GM12878 (cell line): ENCODE results near the gene ASS1. TPM values are rescaled to one million over a fixed set of nuclear protein-coding genes. Genes with fewer than 3 reads are reported as not detected.

Source experiments
- ATAC-seq: fragments of 200-7000 bp; cut with Tn5 transposase; 3 replicates; pipeline ENCODE4 v1.9.1; 2020; ENCODE audit warnings: mild to moderate bottlenecking, moderate library complexity
- BruUV-seq: library from RNA; stranded (reverse); fragments of 400-500 nt; replicated peaks from 2 replicates; lab custom pipeline; 2021; lab: Mats Ljungman, UMichigan
- CTCF ChIA-PET: fragments of 300-600 bp; sonication (Branson Sonifier 250); formaldehyde crosslinking; extraction: SDS; loops from one replicate; lab custom pipeline; 2021; ENCODE audit warnings: inconsistent platforms; lab: Yijun Ruan, JAX
- POLR2A ChIA-PET: fragments of 350-600 bp; formaldehyde crosslinking; extraction: SDS; loops from one replicate; lab custom pipeline; 2021; ENCODE audit warnings: inconsistent platforms; lab: Charles Lee
- RAD21 ChIA-PET: fragments of 300-600 bp; sonication (Branson Sonifier 250); formaldehyde crosslinking; loops from one replicate; lab custom pipeline; 2023; ENCODE audit warnings: antibody characterized with exemption; ENCODE audit not compliant: unreplicated experiment; lab: Charles Lee
- SMC1A ChIA-PET: fragments of 300-600 bp; sonication (Branson Sonifier 250); formaldehyde crosslinking; loops from one replicate; lab custom pipeline; 2023; ENCODE audit not compliant: unreplicated experiment, uncharacterized antibody; lab: Charles Lee
- DNase-seq: peaks from one replicate; pipeline ENCODE4 v3.0.0-alpha.2; 2011; ENCODE audit warnings: low read depth, low spot score
- FAIRE-seq: peaks from 3 replicates; lab custom pipeline; 2011; peaks lifted over from hg19 to GRCh38; lab: Jason Lieb, UNC
- H2AFZ ChIP-seq: 2 replicates; pipeline ENCODE4 v1.6.0; 2011; ENCODE audit warnings: low read depth, low read length, control low read depth; ENCODE audit not compliant: control insufficient read depth
- H3K27ac ChIP-seq: 2 replicates; pipeline ENCODE4 v1.5.1; 2011; ENCODE audit warnings: control low read depth; ENCODE audit not compliant: control insufficient read depth, insufficient read depth
- H3K27me3 ChIP-seq, 2 experiments: replicated peaks in 1 of 2; 2 replicates each; pipeline versions ENCODE4 v1.6.0 to v1.6.1; 2011; ENCODE audit warnings: low read length in 1 of 2; ENCODE audit not compliant: control insufficient read depth in 2 of 2, insufficient read depth in 2 of 2
- H3K36me3 ChIP-seq, 2 experiments: 2 replicates each; pipeline ENCODE4 v1.5.1; 2011; ENCODE audit warnings: low read length in 1 of 2; ENCODE audit not compliant: control insufficient read depth in 2 of 2, insufficient read depth in 2 of 2
- H3K4me1 ChIP-seq: 2 replicates; pipeline ENCODE4 v1.6.1; 2011; ENCODE audit warnings: mild to moderate bottlenecking, low read length, moderate library complexity, mixed read lengths; ENCODE audit not compliant: control insufficient read depth, insufficient read depth
- H3K4me2 ChIP-seq: 2 replicates; pipeline ENCODE4 v1.6.0; 2011; ENCODE audit warnings: control low read depth; ENCODE audit not compliant: control insufficient read depth, insufficient read depth
- H3K4me3 ChIP-seq: fragments of 200-600 bp; sonication (generic); 2 replicates; pipeline ENCODE4 v1.5.1; 2016
- H3K79me2 ChIP-seq: 2 replicates; pipeline ENCODE4 v1.6.0; 2011; ENCODE audit warnings: low read length; ENCODE audit not compliant: control insufficient read depth, insufficient read depth
- H3K9ac ChIP-seq: 2 replicates; pipeline ENCODE4 v1.8.0; 2011; ENCODE audit warnings: low read length, control low read depth, mixed read lengths; ENCODE audit not compliant: control insufficient read depth, insufficient read depth
- H3K9me3 ChIP-seq: replicated peaks from 3 replicates; pipeline ENCODE4 v1.5.1; 2011; ENCODE audit warnings: mild to moderate bottlenecking, low read length; ENCODE audit not compliant: control insufficient read depth, insufficient read depth
- H4K20me1 ChIP-seq: 2 replicates; pipeline ENCODE4 v1.6.0; 2011; ENCODE audit not compliant: control insufficient read depth, insufficient read depth
- ASH2L ChIP-seq: fragments of 300-600, 200-600 bp; sonication (generic); IDR thresholded peaks from 2 replicates; pipeline ENCODE4 v1.6.1; 2017; ENCODE audit warnings: low read depth, mild to moderate bottlenecking, borderline replicate concordance
- CHD1 ChIP-seq: IDR thresholded peaks from 2 replicates; pipeline ENCODE4 v1.6.1; 2012; ENCODE audit warnings: low read depth, low read length, improper control_type of control experiment
- CREB1 ChIP-seq: IDR thresholded peaks from 2 replicates; pipeline ENCODE4 v1.6.1; 2012; ENCODE audit warnings: low read depth, mild to moderate bottlenecking, inconsistent platforms
- MEF2B ChIP-seq: fragments of 450-650 bp; IDR thresholded peaks from 2 replicates; pipeline ENCODE4 v1.6.1; 2018; ENCODE audit warnings: mild to moderate bottlenecking, moderate library complexity; ENCODE audit not compliant: partially characterized antibody, poor library complexity, severe bottlenecking
- MYB ChIP-seq: fragments of 150-350 bp; IDR thresholded peaks from 2 replicates; pipeline ENCODE4 v1.6.1; 2014; ENCODE audit warnings: mild to moderate bottlenecking, low read depth, low read length, borderline replicate concordance
- NBN ChIP-seq: fragments of 450-650 bp; IDR thresholded peaks from 2 replicates; pipeline ENCODE4 v1.6.1; 2016
- PAX5 ChIP-seq: IDR thresholded peaks from 2 replicates; pipeline ENCODE4 v1.6.1; 2011; ENCODE audit warnings: low read depth, low read length, borderline replicate concordance
- PAX8 ChIP-seq: fragments of 450-650 bp; IDR thresholded peaks from 2 replicates; pipeline ENCODE4 v1.6.1; 2017; ENCODE audit warnings: mild to moderate bottlenecking, moderate library complexity
- POLR2AphosphoS5 ChIP-seq: IDR thresholded peaks from 2 replicates; pipeline ENCODE4 v1.6.1; 2011; ENCODE audit warnings: mild to moderate bottlenecking, low read length, inconsistent platforms
- RBBP5 ChIP-seq: fragments of 200-600 bp; sonication (generic); conservative IDR thresholded peaks from 2 replicates; pipeline ENCODE4 v1.6.1; 2016
- SMAD1 ChIP-seq: fragments of 450-650 bp; IDR thresholded peaks from 2 replicates; pipeline ENCODE4 v1.6.1; 2018; ENCODE audit warnings: mild to moderate bottlenecking, low read depth; ENCODE audit not compliant: partially characterized antibody
- SUPT20H ChIP-seq: IDR thresholded peaks from 2 replicates; pipeline ENCODE4 v1.6.1; 2011; ENCODE audit warnings: low read depth, mild to moderate bottlenecking, low read length, moderate library complexity, borderline replicate concordance; ENCODE audit not compliant: control insufficient read depth
- TAF1 ChIP-seq: IDR thresholded peaks from 2 replicates; pipeline ENCODE4 v1.6.1; 2011; ENCODE audit warnings: mild to moderate bottlenecking, low read depth, low read length, borderline replicate concordance
- TCF12 ChIP-seq: IDR thresholded peaks from 2 replicates; pipeline ENCODE4 v1.6.1; 2011; ENCODE audit warnings: low read depth, mild to moderate bottlenecking, low read length
- ZZZ3 ChIP-seq: IDR thresholded peaks from 2 replicates; pipeline ENCODE4 v1.6.1; 2011; ENCODE audit warnings: low read depth; ENCODE audit not compliant: control insufficient read depth, insufficient read length
- WGBS: methylation state at CpG from one replicate; pipeline ENCODE4 v1.1.6; 2016; ENCODE audit warnings: low lambda C conversion rate; ENCODE audit not compliant: insufficient replicate concordance, insufficient coverage; ENCODE audit errors: missing lambda C conversion rate; 5-methylcytosine and 5-hydroxymethylcytosine counted together
- in situ Hi-C: fragments of 300-500 bp; cut with MboI; formaldehyde crosslinking; loops from 9 replicates; pipeline ENCODE4 v1.14.3; 2018; ENCODE audit warnings: mixed read lengths
- intact Hi-C: fragments of 100-400 bp; cut with micrococcal nuclease; formaldehyde crosslinking; loops from one replicate; pipeline ENCODE4 v1.14.2; 2022; ENCODE audit not compliant: unreplicated experiment
- polyA plus RNA-seq, 11 experiments: library from polyadenylated mRNA; depleted of rRNA in 4 of 11; unstranded in 6 of 11; stranded (reverse) in 5 of 11; fragments of >200 nt; fragmentation: Nextera tagmentation in 4 of 11; fragmentation: Illumina TruSeq in 1 of 11; extraction: Ambion mirVana in 4 of 11; extraction: Trizol in 1 of 11; gene quantifications; 1 replicate in 1 of 11; 2 replicates in 10 of 11; pipeline versions ENCODE4 v1.2.1 to v1.2.3, GENCODE V29; 2011 to 2016; ENCODE audit warnings: inconsistent platforms in 2 of 11, missing spikeins in 2 of 11, low read depth in 1 of 11
- total RNA-seq, 4 experiments: library from RNA; depleted of rRNA in 3 of 4; stranded (reverse); fragments of >200 nt in 3 of 4; fragmentation: Illumina TruSeq in 1 of 4; extraction: Trizol in 1 of 4; gene quantifications; 2 replicates each; pipeline versions ENCODE4 v1.2.1 to v1.2.3, GENCODE V29; 2013 to 2021
- TF ChIP-seq, protein P1 (sequence below): fragments of 450-650 bp; IDR thresholded peaks from 2 replicates; pipeline ENCODE4 v1.6.1; 2016; ENCODE audit warnings: mild to moderate bottlenecking
- TF ChIP-seq, protein P2 (sequence below): fragments of 450-650 bp; IDR thresholded peaks from 2 replicates; pipeline ENCODE4 v1.6.1; 2017; ENCODE audit warnings: low read depth, mild to moderate bottlenecking, moderate library complexity
- TF ChIP-seq, protein P3 (sequence below): fragments of 450-650 bp; formaldehyde crosslinking; IDR thresholded peaks from 2 replicates; pipeline ENCODE4 v1.5.0; 2022; ENCODE audit warnings: mild to moderate bottlenecking, missing genetic modification characterization

ASS1 gene
- total and polyA plus RNA-seq, 10 of the 15 experiments (the other 5 are each of a cell fraction or from before 2014, with no cell fraction given): 0.10 to 6.1 (median 0.28) TPM; not detected in 3

DNA sequence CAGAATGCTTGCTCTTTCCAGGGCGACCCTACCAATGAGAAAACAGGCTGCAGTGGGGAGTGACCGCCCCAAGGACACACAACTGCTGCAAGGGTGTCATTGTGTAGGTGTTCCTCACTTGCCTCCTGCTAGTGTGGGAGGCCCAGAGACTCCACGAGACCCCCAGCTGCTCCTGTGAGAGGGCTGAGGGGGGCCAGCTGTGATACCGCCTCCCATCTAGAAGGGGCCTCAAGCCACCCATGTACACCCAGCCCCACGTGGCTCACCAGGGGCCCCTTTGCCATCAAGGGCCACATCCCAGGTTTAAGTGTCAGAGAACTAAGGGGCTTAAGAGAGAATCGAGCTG, 1.3 kb upstream of the ASS1 start:
- H3K4me1 ChIP-seq: no peaks in the 10 kb centered on the region
- no peak for TF ChIP-seq CHD1
- TF ChIP-seq MYB: no peak
- no peak for TF ChIP-seq ASH2L
- TF ChIP-seq, protein P1, sequence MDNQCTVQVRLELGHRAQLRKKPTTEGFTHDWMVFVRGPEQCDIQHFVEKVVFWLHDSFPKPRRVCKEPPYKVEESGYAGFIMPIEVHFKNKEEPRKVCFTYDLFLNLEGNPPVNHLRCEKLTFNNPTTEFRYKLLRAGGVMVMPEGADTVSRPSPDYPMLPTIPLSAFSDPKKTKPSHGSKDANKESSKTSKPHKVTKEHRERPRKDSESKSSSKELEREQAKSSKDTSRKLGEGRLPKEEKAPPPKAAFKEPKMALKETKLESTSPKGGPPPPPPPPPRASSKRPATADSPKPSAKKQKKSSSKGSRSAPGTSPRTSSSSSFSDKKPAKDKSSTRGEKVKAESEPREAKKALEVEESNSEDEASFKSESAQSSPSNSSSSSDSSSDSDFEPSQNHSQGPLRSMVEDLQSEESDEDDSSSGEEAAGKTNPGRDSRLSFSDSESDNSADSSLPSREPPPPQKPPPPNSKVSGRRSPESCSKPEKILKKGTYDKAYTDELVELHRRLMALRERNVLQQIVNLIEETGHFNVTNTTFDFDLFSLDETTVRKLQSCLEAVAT: no peak
- no peak for TF ChIP-seq RBBP5
- TF ChIP-seq TCF12: no peak
- TF ChIP-seq SUPT20H: no peak
- TF ChIP-seq, protein P2, sequence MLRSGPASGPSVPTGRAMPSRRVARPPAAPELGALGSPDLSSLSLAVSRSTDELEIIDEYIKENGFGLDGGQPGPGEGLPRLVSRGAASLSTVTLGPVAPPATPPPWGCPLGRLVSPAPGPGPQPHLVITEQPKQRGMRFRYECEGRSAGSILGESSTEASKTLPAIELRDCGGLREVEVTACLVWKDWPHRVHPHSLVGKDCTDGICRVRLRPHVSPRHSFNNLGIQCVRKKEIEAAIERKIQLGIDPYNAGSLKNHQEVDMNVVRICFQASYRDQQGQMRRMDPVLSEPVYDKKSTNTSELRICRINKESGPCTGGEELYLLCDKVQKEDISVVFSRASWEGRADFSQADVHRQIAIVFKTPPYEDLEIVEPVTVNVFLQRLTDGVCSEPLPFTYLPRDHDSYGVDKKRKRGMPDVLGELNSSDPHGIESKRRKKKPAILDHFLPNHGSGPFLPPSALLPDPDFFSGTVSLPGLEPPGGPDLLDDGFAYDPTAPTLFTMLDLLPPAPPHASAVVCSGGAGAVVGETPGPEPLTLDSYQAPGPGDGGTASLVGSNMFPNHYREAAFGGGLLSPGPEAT: no peak
- TF ChIP-seq TAF1: no peak
- no peak for TF ChIP-seq POLR2AphosphoS5
- no peak for TF ChIP-seq SMAD1
- TF ChIP-seq, protein P3, sequence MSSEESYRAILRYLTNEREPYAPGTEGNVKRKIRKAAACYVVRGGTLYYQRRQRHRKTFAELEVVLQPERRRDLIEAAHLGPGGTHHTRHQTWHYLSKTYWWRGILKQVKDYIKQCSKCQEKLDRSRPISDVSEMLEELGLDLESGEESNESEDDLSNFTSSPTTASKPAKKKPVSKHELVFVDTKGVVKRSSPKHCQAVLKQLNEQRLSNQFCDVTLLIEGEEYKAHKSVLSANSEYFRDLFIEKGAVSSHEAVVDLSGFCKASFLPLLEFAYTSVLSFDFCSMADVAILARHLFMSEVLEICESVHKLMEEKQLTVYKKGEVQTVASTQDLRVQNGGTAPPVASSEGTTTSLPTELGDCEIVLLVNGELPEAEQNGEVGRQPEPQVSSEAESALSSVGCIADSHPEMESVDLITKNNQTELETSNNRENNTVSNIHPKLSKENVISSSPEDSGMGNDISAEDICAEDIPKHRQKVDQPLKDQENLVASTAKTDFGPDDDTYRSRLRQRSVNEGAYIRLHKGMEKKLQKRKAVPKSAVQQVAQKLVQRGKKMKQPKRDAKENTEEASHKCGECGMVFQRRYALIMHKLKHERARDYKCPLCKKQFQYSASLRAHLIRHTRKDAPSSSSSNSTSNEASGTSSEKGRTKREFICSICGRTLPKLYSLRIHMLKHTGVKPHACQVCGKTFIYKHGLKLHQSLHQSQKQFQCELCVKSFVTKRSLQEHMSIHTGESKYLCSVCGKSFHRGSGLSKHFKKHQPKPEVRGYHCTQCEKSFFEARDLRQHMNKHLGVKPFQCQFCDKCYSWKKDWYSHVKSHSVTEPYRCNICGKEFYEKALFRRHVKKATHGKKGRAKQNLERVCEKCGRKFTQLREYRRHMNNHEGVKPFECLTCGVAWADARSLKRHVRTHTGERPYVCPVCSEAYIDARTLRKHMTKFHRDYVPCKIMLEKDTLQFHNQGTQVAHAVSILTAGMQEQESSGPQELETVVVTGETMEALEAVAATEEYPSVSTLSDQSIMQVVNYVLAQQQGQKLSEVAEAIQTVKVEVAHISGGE (CRISPR knock-in tag): no peak
- TF ChIP-seq PAX8: no peak
- no peak for TF ChIP-seq MEF2B
- TF ChIP-seq ZZZ3: no peak
- TF ChIP-seq PAX5: no peak
- TF ChIP-seq NBN: no peak
- TF ChIP-seq CREB1: no peak
- ChIA-PET SMC1A (no interaction called here), CTCF (no interaction called here), RAD21 (no interaction called here), POLR2A (no interaction called here)
- H3K27me3 ChIP-seq: no peaks in the 10 kb centered on the region; a peak in 3 of 4 replicates
- no peak overlapping the region for H2AFZ ChIP-seq
- in situ Hi-C loops (no loop called here), intact Hi-C loops (no loop called here)
- no peak overlapping the region for H3K27ac ChIP-seq
- H3K4me2 ChIP-seq: no peak overlapping the region
- peaks cover 3% of the 10 kb centered on the region; the same call in 2 of the 3 replicates for H3K9me3 ChIP-seq
- no peak overlapping the region for H3K9ac ChIP-seq
- FAIRE-seq (no peak), ATAC-seq (no peak), DNase-seq (no peak)
- no peaks in the 10 kb centered on the region for H3K36me3 ChIP-seq
- no peaks in the 10 kb centered on the region for H4K20me1 ChIP-seq
- 27% methylated on average over 6 of the region's 6 CpGs for WGBS
- H3K4me3 ChIP-seq: no peak overlapping the region
- no peaks in the 10 kb centered on the region for H3K79me2 ChIP-seq
- BruUV-seq: no TSS peak
